H1 (cell line): ENCODE measurements around the gene ARHGEF10L. TPM values are rescaled to one million over a fixed set of nuclear protein-coding genes. Genes with fewer than 3 reads are reported as not detected.

Experiments
- CTCF ChIA-PET: fragments of 300-600 bp; sonication (Branson Sonifier 250); formaldehyde crosslinking; loops from one replicate; lab custom pipeline; 2021; ENCODE audit not compliant: partially characterized antibody; lab: Charles Lee
- POLR2A ChIA-PET: fragments of 300-600 bp; sonication (Branson Sonifier 250); formaldehyde crosslinking; loops from one replicate; lab custom pipeline; 2021; ENCODE audit warnings: inconsistent platforms; ENCODE audit not compliant: partially characterized antibody; lab: Charles Lee
- DNase-seq, 2 experiments: peaks; one replicate each; pipeline versions ENCODE4 v3.0.0 to v3.0.0-alpha.2; 2010 to 2022; ENCODE audit warnings: low spot score in 2 of 2, low read depth in 1 of 2, mixed read lengths in 1 of 2
- FAIRE-seq: peaks from 2 replicates; lab custom pipeline; 2011; peaks lifted over from hg19 to GRCh38; lab: Jason Lieb, UNC
- H2AFZ ChIP-seq: 2 replicates; pipeline ENCODE4 v1.8.1; 2012; ENCODE audit warnings: low read length, inconsistent platforms
- H2AK5ac ChIP-seq: 2 replicates; pipeline ENCODE4 v1.6.1; 2013; ENCODE audit warnings: low read depth, low read length
- H2BK120ac ChIP-seq: replicated peaks from 2 replicates; pipeline ENCODE3; 2013; ENCODE audit warnings: low read depth, low read length, inconsistent platforms
- H2BK12ac ChIP-seq: 2 replicates; pipeline ENCODE4 v1.6.1; 2013; ENCODE audit warnings: low read depth, low read length
- H2BK15ac ChIP-seq: 2 replicates; pipeline ENCODE4 v1.6.1; 2013; ENCODE audit warnings: low read length
- H2BK20ac ChIP-seq: 2 replicates; pipeline ENCODE4 v1.6.1; 2013; ENCODE audit warnings: low read length
- H2BK5ac ChIP-seq: 2 replicates; pipeline ENCODE4 v1.6.1; 2013; ENCODE audit warnings: low read depth, low read length
- H3K14ac ChIP-seq: 2 replicates; pipeline ENCODE4 v1.6.1; 2013; ENCODE audit warnings: inconsistent platforms; ENCODE audit not compliant: insufficient read length
- H3K18ac ChIP-seq: 2 replicates; pipeline ENCODE4 v1.6.1; 2013; ENCODE audit warnings: low read length; ENCODE audit errors: extremely low read depth
- H3K23ac ChIP-seq: 2 replicates; pipeline ENCODE4 v1.6.1; 2013; ENCODE audit warnings: inconsistent platforms; ENCODE audit not compliant: insufficient read length
- H3K23me2 ChIP-seq: 2 replicates; pipeline ENCODE4 v1.6.1; 2013; ENCODE audit warnings: low read depth, low read length
- H3K27ac ChIP-seq: 2 replicates; pipeline ENCODE4 v1.6.1; 2011; ENCODE audit warnings: low read depth, low read length, inconsistent platforms
- H3K27me3 ChIP-seq, 4 experiments: replicated peaks in 1 of 4; 1 replicate in 1 of 4; 2 replicates in 3 of 4; pipeline versions ENCODE4 v1.6.1 to v1.8.1; 2011 to 2013; ENCODE audit warnings: low read length in 3 of 4, mild to moderate bottlenecking in 3 of 4, inconsistent platforms in 2 of 4, mixed read lengths in 2 of 4, moderate library complexity in 1 of 4; ENCODE audit not compliant: control insufficient read depth in 3 of 4, insufficient read depth in 3 of 4; ENCODE audit errors: extremely low read depth in 1 of 4
- H3K36me3 ChIP-seq, 4 experiments: 2 replicates each; pipeline versions ENCODE4 v1.6.1 to v1.8.1; 2011 to 2013; ENCODE audit warnings: mild to moderate bottlenecking in 4 of 4, low read length in 3 of 4, moderate library complexity in 2 of 4, control low read depth in 1 of 4, inconsistent platforms in 1 of 4; ENCODE audit not compliant: insufficient read depth in 4 of 4, control insufficient read depth in 2 of 4
- H3K4ac ChIP-seq: replicated peaks from 2 replicates; pipeline ENCODE3; 2013; ENCODE audit warnings: low read length, low read depth, mixed read lengths, inconsistent platforms; ENCODE audit not compliant: insufficient read length
- H3K4me1 ChIP-seq, 4 experiments: replicated peaks in 1 of 4; 1 replicate in 1 of 4; 2 replicates in 3 of 4; pipeline versions ENCODE4 v1.6.1 to v1.8.1; 2011 to 2013; ENCODE audit warnings: low read length in 3 of 4, inconsistent platforms in 2 of 4, mixed read lengths in 1 of 4; ENCODE audit not compliant: insufficient read depth in 4 of 4, control insufficient read depth in 3 of 4
- H3K4me2 ChIP-seq, 2 experiments: 2 replicates each; pipeline versions ENCODE4 v1.6.1 to v1.8.1; 2011 to 2013; ENCODE audit warnings: low read depth in 2 of 2, low read length in 2 of 2, control low read depth in 1 of 2, inconsistent platforms in 1 of 2, mild to moderate bottlenecking in 1 of 2; ENCODE audit not compliant: insufficient read depth in 1 of 2
- H3K4me3 ChIP-seq, 4 experiments: fragments of 200-600, 300-600 bp in 1 of 4; sonication (generic), shearing (Covaris generic), sonication (Bioruptor Twin) in 1 of 4; 2 replicates each; pipeline versions ENCODE4 v1.5.1 to v1.8.1; 2011 to 2016; ENCODE audit warnings: low read length in 4 of 4, low read depth in 3 of 4, control low read depth in 2 of 4, inconsistent platforms in 2 of 4, mild to moderate bottlenecking in 2 of 4, mixed read lengths in 1 of 4, moderate library complexity in 1 of 4; ENCODE audit not compliant: insufficient read depth in 2 of 4; ENCODE audit errors: extremely low read depth in 1 of 4
- H3K56ac ChIP-seq: replicated peaks from 2 replicates; pipeline ENCODE3; 2013; ENCODE audit warnings: low read depth, mild to moderate bottlenecking, mixed read lengths, low read length, inconsistent platforms; ENCODE audit not compliant: insufficient read length
- H3K79me1 ChIP-seq: 2 replicates; pipeline ENCODE4 v1.6.1; 2013; ENCODE audit warnings: low read depth, low read length, control low read depth
- H3K79me2 ChIP-seq, 2 experiments: 2 replicates each; pipeline versions ENCODE4 v1.6.1 to v1.8.1; 2012 to 2013; ENCODE audit warnings: low read length in 2 of 2, mild to moderate bottlenecking in 2 of 2, inconsistent platforms in 1 of 2; ENCODE audit not compliant: insufficient read depth in 2 of 2, control insufficient read depth in 1 of 2
- H3K9ac ChIP-seq, 4 experiments: replicated peaks in 1 of 4; 1 replicate in 1 of 4; 2 replicates in 3 of 4; pipeline versions ENCODE4 v1.6.1 to v1.8.1; 2011 to 2013; ENCODE audit warnings: low read depth in 3 of 4, low read length in 3 of 4, control low read depth in 2 of 4, mild to moderate bottlenecking in 2 of 4, moderate library complexity in 2 of 4, inconsistent platforms in 1 of 4; ENCODE audit errors: extremely low read depth in 1 of 4
- H3K9me3 ChIP-seq, 2 experiments: 2 replicates each; pipeline versions ENCODE4 v1.6.1 to v1.8.1; 2012 to 2013; ENCODE audit warnings: mild to moderate bottlenecking in 2 of 2, moderate library complexity in 2 of 2, control low read depth in 1 of 2, inconsistent platforms in 1 of 2, low read depth in 1 of 2, low read length in 1 of 2, mixed read lengths in 1 of 2; ENCODE audit not compliant: insufficient read depth in 2 of 2
- H4K20me1 ChIP-seq, 2 experiments: replicated peaks in 1 of 2; 2 replicates each; pipeline versions ENCODE3 to v1.8.1; 2011 to 2013; ENCODE audit warnings: inconsistent platforms in 2 of 2, low read length in 2 of 2, mild to moderate bottlenecking in 1 of 2; ENCODE audit not compliant: insufficient read depth in 2 of 2, control insufficient read depth in 1 of 2
- H4K5ac ChIP-seq: 2 replicates; pipeline ENCODE4 v1.6.1; 2013; ENCODE audit warnings: low read length, low read depth, mixed read lengths, inconsistent platforms; ENCODE audit not compliant: insufficient read length
- H4K8ac ChIP-seq: 2 replicates; pipeline ENCODE4 v1.8.0; 2013; ENCODE audit warnings: mild to moderate bottlenecking, moderate library complexity, low read length, inconsistent platforms; ENCODE audit not compliant: insufficient read depth; ENCODE audit errors: extremely low read depth
- H4K91ac ChIP-seq: replicated peaks from 2 replicates; pipeline ENCODE3; 2013; ENCODE audit warnings: low read length, mixed read lengths, inconsistent platforms; ENCODE audit not compliant: insufficient read length
- CREB1 ChIP-seq: IDR thresholded peaks from 2 replicates; pipeline ENCODE4 v1.6.1; 2012; ENCODE audit warnings: inconsistent platforms
- FOSL1 ChIP-seq: IDR thresholded peaks from 2 replicates; pipeline ENCODE4 v1.6.1; 2011; ENCODE audit warnings: mild to moderate bottlenecking, low read depth, low read length, moderate library complexity; ENCODE audit not compliant: insufficient read depth
- JUND ChIP-seq: IDR thresholded peaks from 2 replicates; pipeline ENCODE4 v1.6.1; 2011; ENCODE audit warnings: mild to moderate bottlenecking, improper control_type of control experiment, low read length
- PHF8 ChIP-seq: fragments of 200-600 bp; sonication (generic); conservative IDR thresholded peaks from 2 replicates; pipeline ENCODE4 v1.7.1; 2012; ENCODE audit warnings: low read depth, mild to moderate bottlenecking, inconsistent platforms, low read length, moderate library complexity
- SP1 ChIP-seq: IDR thresholded peaks from 2 replicates; pipeline ENCODE4 v1.6.1; 2011; ENCODE audit warnings: low read depth, low read length
- WGBS, 2 experiments: shearing (Covaris generic) in 1 of 2; methylation state at CpG; one replicate each; pipeline versions ENCODE4 v1.1.6 to v1.1.7; 2013 to 2015; ENCODE audit warnings: low lambda C conversion rate in 2 of 2, mixed read lengths in 2 of 2, inconsistent platforms in 1 of 2, low coverage in 1 of 2, missing lambda C conversion rate in 1 of 2; ENCODE audit not compliant: insufficient replicate concordance in 2 of 2, insufficient coverage in 1 of 2, insufficient read length in 1 of 2; ENCODE audit errors: extremely low coverage in 1 of 2, missing lambda C conversion rate in 1 of 2; 5-methylcytosine and 5-hydroxymethylcytosine counted together
- polyA plus RNA-seq, 7 experiments: library from polyadenylated mRNA; depleted of rRNA in 3 of 7; stranded (reverse) in 5 of 7; unstranded in 2 of 7; fragments of >200 nt in 5 of 7; fragments of 200-250 nt in 2 of 7; gene quantifications; 1 replicate in 5 of 7; 2 replicates in 1 of 7; 4 replicates in 1 of 7; pipeline versions ENCODE4 v1.2.1 to v1.2.3, GENCODE V29; 2011 to 2013; ENCODE audit warnings: missing spikeins in 2 of 7, mixed read lengths in 2 of 7
- total RNA-seq: library from RNA; stranded (reverse); fragmentation: NEBNext Ultra II Directional; extraction: Animal tissue kit (Norgen Biotek cat#: 25700); gene quantifications from 2 replicates; pipeline ENCODE4 v1.2.1, GENCODE V29; 2021

ARHGEF10L gene
- total and polyA plus RNA-seq, 2 of the 8 experiments (the other 6 are each of a cell fraction or from before 2014, with no cell fraction given) = 33.6 to 39.6 TPM

DNA sequence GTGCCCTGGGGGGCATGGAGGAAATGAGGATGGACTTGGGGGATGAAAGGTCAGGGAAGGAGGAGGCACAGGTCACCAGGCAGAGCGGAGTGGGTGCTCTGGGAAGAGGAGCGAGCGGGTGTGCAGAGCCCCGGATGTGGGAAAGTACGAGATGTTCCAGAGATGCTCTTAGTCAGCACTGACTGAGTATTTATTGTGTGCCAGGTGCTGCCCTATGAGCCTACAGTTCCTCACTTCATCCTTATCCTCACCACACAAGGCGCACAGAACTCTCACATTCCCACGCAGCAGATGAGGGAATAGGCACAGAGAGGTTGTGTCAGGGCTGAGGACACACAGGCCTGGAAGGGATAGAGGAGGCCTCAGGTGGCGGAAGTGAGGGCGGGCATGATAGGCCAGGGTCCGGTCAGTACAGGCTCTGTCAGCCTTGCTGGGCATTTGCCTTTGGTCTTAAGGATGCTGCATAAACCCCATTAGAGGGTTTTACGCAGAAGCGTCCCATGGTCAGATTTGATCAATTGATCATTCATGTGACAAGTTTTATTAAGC, 77.3 kb downstream of the ARHGEF10L start:
- H2AK5ac ChIP-seq = no peak overlapping the region
- H3K4me2 ChIP-seq = no peak overlapping the region
- H3K27me3 ChIP-seq = no peaks in the 10 kb centered on the region
- DNase-seq (no peak), FAIRE-seq (no peak)
- H2BK12ac ChIP-seq = no peak overlapping the region
- no peak overlapping the region for H3K4me3 ChIP-seq
- H3K18ac ChIP-seq = no peak overlapping the region
- no peak for TF ChIP-seq FOSL1
- no peak for TF ChIP-seq JUND
- no peak for TF ChIP-seq SP1
- TF ChIP-seq CREB1 = no peak
- no peak for TF ChIP-seq PHF8
- H2BK120ac ChIP-seq = no peak overlapping the region
- no peak overlapping the region for H2BK20ac ChIP-seq
- 94% methylated on average over 12 of the region's 12 CpGs; no CpG with 5 or more reads in 1 of the 2 experiments for WGBS, 2 experiments
- H3K27ac ChIP-seq = no peak overlapping the region
- no peaks in the 10 kb centered on the region for H3K79me2 ChIP-seq
- H2BK15ac ChIP-seq = no peak overlapping the region
- no peak overlapping the region for H3K4ac ChIP-seq
- POLR2A ChIA-PET = no interaction called here
- no peaks in the 10 kb centered on the region for H3K79me1 ChIP-seq
- no peak overlapping the region for H3K9ac ChIP-seq
- CTCF ChIA-PET = interaction anchor here (1.6 to 2.9 kb wide), 2 partner anchors 10 to 115 kb away, joined by 5 to 15 read pairs; no protein-coding TSS in a partner anchor
- no peak overlapping the region for H3K23ac ChIP-seq
- H3K14ac ChIP-seq = no peak overlapping the region
- H3K56ac ChIP-seq = no peak overlapping the region
- no peak overlapping the region for H4K91ac ChIP-seq
- peaks cover 0 to 7% (median 2%) of the 10 kb centered on the region in 4 experiments; a peak in 2 of 8 replicates for H3K36me3 ChIP-seq
- no peaks in the 10 kb centered on the region for H3K23me2 ChIP-seq
- no peak overlapping the region for H2BK5ac ChIP-seq
- H4K8ac ChIP-seq = no peak overlapping the region
- no peaks in the 10 kb centered on the region for H3K4me1 ChIP-seq
- no peak overlapping the region for H4K5ac ChIP-seq
- H4K20me1 ChIP-seq = peaks cover 3 to 11% of the 10 kb centered on the region in 2 experiments
- no peaks in the 10 kb centered on the region for H3K9me3 ChIP-seq
- H2AFZ ChIP-seq = no peak overlapping the region
